ENCODE measurements around the gene NOP56. TPM values are rescaled to one million over a fixed set of nuclear protein-coding genes. Genes with fewer than 3 reads are reported as not detected.

Gene NOP56
- total RNA-seq, 1 experiment from 2014 or later: 582 TPM

- TF ChIP-seq EGR1 (IDR thresholded peaks at IDR 0.05; ENCODE audit: low read depth): no peak
- no peak for TF ChIP-seq RAD21 (IDR thresholded peaks at IDR 0.05; ENCODE audit: low read depth)
- no peak for TF ChIP-seq ATF3 (IDR thresholded peaks at IDR 0.05)
- TF ChIP-seq SRF (IDR thresholded peaks at IDR 0.05; ENCODE audit: low read depth): no peak
- TF ChIP-seq JUND (IDR thresholded peaks at IDR 0.05): no peak
- TF ChIP-seq, protein P1, sequence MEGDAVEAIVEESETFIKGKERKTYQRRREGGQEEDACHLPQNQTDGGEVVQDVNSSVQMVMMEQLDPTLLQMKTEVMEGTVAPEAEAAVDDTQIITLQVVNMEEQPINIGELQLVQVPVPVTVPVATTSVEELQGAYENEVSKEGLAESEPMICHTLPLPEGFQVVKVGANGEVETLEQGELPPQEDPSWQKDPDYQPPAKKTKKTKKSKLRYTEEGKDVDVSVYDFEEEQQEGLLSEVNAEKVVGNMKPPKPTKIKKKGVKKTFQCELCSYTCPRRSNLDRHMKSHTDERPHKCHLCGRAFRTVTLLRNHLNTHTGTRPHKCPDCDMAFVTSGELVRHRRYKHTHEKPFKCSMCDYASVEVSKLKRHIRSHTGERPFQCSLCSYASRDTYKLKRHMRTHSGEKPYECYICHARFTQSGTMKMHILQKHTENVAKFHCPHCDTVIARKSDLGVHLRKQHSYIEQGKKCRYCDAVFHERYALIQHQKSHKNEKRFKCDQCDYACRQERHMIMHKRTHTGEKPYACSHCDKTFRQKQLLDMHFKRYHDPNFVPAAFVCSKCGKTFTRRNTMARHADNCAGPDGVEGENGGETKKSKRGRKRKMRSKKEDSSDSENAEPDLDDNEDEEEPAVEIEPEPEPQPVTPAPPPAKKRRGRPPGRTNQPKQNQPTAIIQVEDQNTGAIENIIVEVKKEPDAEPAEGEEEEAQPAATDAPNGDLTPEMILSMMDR (IDR thresholded peaks at IDR 0.05 in 2 of 3, conservative IDR thresholded peaks at IDR 0.05 in 1 of 3; ENCODE audit: borderline replicate concordance in 1 of 3, insufficient read depth in 1 of 3, low read depth in 2 of 3, low read length in 2 of 3): no peak
- TF ChIP-seq POLR2AphosphoS5 (IDR thresholded peaks at IDR 0.05; ENCODE audit: low read depth, low read length): no peak
- POLR2A ChIA-PET: no interaction called here
- CTCF ChIA-PET: no interaction called here
- Histone ChIP-seq H3K27me3 (ENCODE audit: insufficient read depth, low read length) (no peaks in the 10 kb centered on the region), H3K36me3 (ENCODE audit: control insufficient read depth in 1 of 2, insufficient read depth in 2 of 2, low read length in 2 of 2) (peaks cover 54 to 81% of the 10 kb centered on the region in 2 experiments), H3K4me3 (replicated peaks in 1 of 2; ENCODE audit: low read depth in 1 of 2, low read length in 2 of 2) (no peak overlapping the region), H3K79me2 (ENCODE audit: insufficient read depth, low read length) (peaks cover 70% of the 10 kb centered on the region), H4K20me1 (ENCODE audit: insufficient read depth) (peaks cover 51% of the 10 kb centered on the region; the same call in 1 of the 2 replicates), H3K27ac (ENCODE audit: low read depth, low read length) (no peak overlapping the region), H2AFZ (ENCODE audit: low read depth, low read length, poor library complexity, severe bottlenecking) (no peak overlapping the region), H3K4me2 (ENCODE audit: low read length) (no peak overlapping the region), H3K9ac (ENCODE audit: low read length) (no peak overlapping the region), H3K9me3 (ENCODE audit: control insufficient read depth in 1 of 2, insufficient read depth in 1 of 2, low read depth in 1 of 2, low read length in 2 of 2) (no peaks in the 10 kb centered on the region), H3K9me2 (ENCODE audit: insufficient read depth) (no peaks in the 10 kb centered on the region), H3K4me1 (ENCODE audit: control insufficient read depth in 1 of 2, insufficient read depth in 2 of 2, low read length in 2 of 2) (peaks cover 3 to 14% of the 10 kb centered on the region in 2 experiments; a peak in 3 of 4 replicates)
- DNase-seq (ENCODE audit: low read depth, low spot score): no peak
- BruUV-seq (replicated peaks): no TSS peak
- RAD21 ChIA-PET (ENCODE audit: low non-redundant PET in 1 of 2, low total read pairs in 2 of 2, uncharacterized antibody in 2 of 2, unreplicated experiment in 2 of 2): no interaction called here
- intact Hi-C loops (cut with micrococcal nuclease): no loop called here
- ATAC-seq: no peak
Observed at GRCh38 chr20:2657674-2658073, 5.2 kb downstream of the NOP56 start.
